Measurements from ENCODE around the gene CKB. TPM values are rescaled to one million over a fixed set of nuclear protein-coding genes. Genes with fewer than 3 reads are reported as not detected.

Gene CKB
- total and polyA plus RNA-seq, 3 donors from 2014 or later: 504 to 1,322 (median 1,148) TPM

- 54 to 57% methylated on average over 20 to 24 of the region's 35 CpGs for WGBS, 2 donors
- no peak for TF ChIP-seq POLR2A (IDR thresholded peaks at IDR 0.05)
- TF ChIP-seq CTCF (IDR thresholded peaks at IDR 0.05): no peak
- no peaks in the 10 kb centered on the region for H3K36me3 ChIP-seq (ENCODE audit: low read depth, missing control alignments)
- no peaks in the 10 kb centered on the region for H3K27me3 ChIP-seq
- H3K27ac ChIP-seq: peak overlapping the region in 1 of 2 donors; percentile 66
- DNase-seq: peak; percentile 67
- no peak overlapping the region for H3K4me3 ChIP-seq
- no peaks in the 10 kb centered on the region for H3K9me3 ChIP-seq
- peaks cover 59% of the 10 kb centered on the region for H3K4me1 ChIP-seq
- intact Hi-C loops (cut with DNase I; ENCODE audit: low total_unique reads): no loop called here
These were observed 22.0 kb upstream of the CKB start for GRCh38 chr14:103544388-103545218.

GRCh38 chr14:103543721-103544387 is 21.2 kb upstream of the CKB start:
- TF ChIP-seq CTCF (IDR thresholded peaks at IDR 0.05) (no peak), POLR2A (IDR thresholded peaks at IDR 0.05) (no peak)
- DNase-seq: peak; percentile 58
- Histone ChIP-seq H3K27me3 (no peaks in the 10 kb centered on the region), H3K36me3 (ENCODE audit: low read depth, missing control alignments) (no peaks in the 10 kb centered on the region), H3K4me1 (peaks cover 61% of the 10 kb centered on the region), H3K9me3 (no peaks in the 10 kb centered on the region), H3K4me3 (no peak overlapping the region), H3K27ac (peak overlapping the region in 1 of 2 donors; percentile 66)
- WGBS, 2 donors: 43 to 48% methylated on average over 7 to 19 of the region's 19 CpGs
- intact Hi-C loops (cut with DNase I; ENCODE audit: low total_unique reads): no loop called here

- WGBS, 2 donors: 71 to 74% methylated on average over 5 to 10 of the region's 10 CpGs
- intact Hi-C loops (cut with DNase I; ENCODE audit: low total_unique reads): no loop called here
- no peak for TF ChIP-seq CTCF (IDR thresholded peaks at IDR 0.05)
- no peak for TF ChIP-seq POLR2A (IDR thresholded peaks at IDR 0.05)
- peak overlapping the region in 1 of 2 donors; percentile 66 for H3K27ac ChIP-seq
- DNase-seq: no peak
- no peak overlapping the region for H3K4me3 ChIP-seq
- H3K27me3 ChIP-seq: no peaks in the 10 kb centered on the region
- no peaks in the 10 kb centered on the region for H3K36me3 ChIP-seq (ENCODE audit: low read depth, missing control alignments)
- no peaks in the 10 kb centered on the region for H3K9me3 ChIP-seq
- peaks cover 68% of the 10 kb centered on the region for H3K4me1 ChIP-seq
These were observed 20.5 kb upstream of the CKB start for GRCh38 chr14:103543140-103543539.

GRCh38 chr14:103542605-103543088 is 20.0 kb upstream of the CKB start:
- TF ChIP-seq POLR2A (IDR thresholded peaks at IDR 0.05): no peak
- no peak for TF ChIP-seq CTCF (IDR thresholded peaks at IDR 0.05)
- DNase-seq: peak; percentile 61
- WGBS, 2 donors: 17 to 27% methylated on average over 4 to 18 of the region's 18 CpGs
- H3K9me3 ChIP-seq: no peaks in the 10 kb centered on the region
- no peaks in the 10 kb centered on the region for H3K27me3 ChIP-seq
- peak overlapping the region in 1 of 2 donors; percentile 66 for H3K27ac ChIP-seq
- H3K4me1 ChIP-seq: peaks cover 73% of the 10 kb centered on the region
- intact Hi-C loops (cut with DNase I; ENCODE audit: low total_unique reads): no loop called here
- no peak overlapping the region for H3K4me3 ChIP-seq
- no peaks in the 10 kb centered on the region for H3K36me3 ChIP-seq (ENCODE audit: low read depth, missing control alignments)
